Mesendoderm (in vitro differentiated cells): ENCODE results near the gene RSU1.

Experiments
- DNase-seq: peaks from one replicate; pipeline ENCODE4 v3.0.0; 2013
- H2AK5ac ChIP-seq: 2 replicates; pipeline ENCODE4 v1.6.1; 2013; ENCODE audit warnings: low read length, inconsistent platforms
- H2BK120ac ChIP-seq: 2 replicates; pipeline ENCODE4 v1.6.1; 2013; ENCODE audit warnings: low read depth, mild to moderate bottlenecking, low read length, moderate library complexity, mixed read lengths
- H2BK15ac ChIP-seq: replicated peaks from 2 replicates; pipeline ENCODE4 v1.6.1; 2013; ENCODE audit warnings: low read depth, mild to moderate bottlenecking, moderate library complexity
- H2BK5ac ChIP-seq: 2 replicates; pipeline ENCODE4 v1.6.1; 2013; ENCODE audit warnings: low read length, inconsistent platforms
- H3K18ac ChIP-seq: 2 replicates; pipeline ENCODE4 v1.6.1; 2013; ENCODE audit warnings: mild to moderate bottlenecking, low read length, mixed read lengths
- H3K23ac ChIP-seq: one replicate; pipeline ENCODE4 v1.6.1; 2013; ENCODE audit warnings: low read length
- H3K27ac ChIP-seq: 2 replicates; pipeline ENCODE4 v1.5.1; 2013; ENCODE audit warnings: low read depth, mild to moderate bottlenecking, inconsistent platforms, low read length, moderate library complexity
- H3K27me3 ChIP-seq: 2 replicates; pipeline ENCODE4 v1.6.1; 2013; ENCODE audit warnings: low read length, control low read depth, mild to moderate bottlenecking, inconsistent platforms; ENCODE audit not compliant: insufficient read depth, poor library complexity
- H3K36me3 ChIP-seq: 2 replicates; pipeline ENCODE4 v1.6.1; 2013; ENCODE audit warnings: low read length, inconsistent platforms; ENCODE audit not compliant: control insufficient read depth, insufficient read depth
- H3K4ac ChIP-seq: one replicate; pipeline ENCODE4 v1.6.1; 2013; ENCODE audit warnings: low read depth, mild to moderate bottlenecking, low read length, moderate library complexity
- H3K4me1 ChIP-seq: 2 replicates; pipeline ENCODE4 v1.6.1; 2013; ENCODE audit warnings: low read depth, low read length, inconsistent platforms; ENCODE audit not compliant: control insufficient read depth
- H3K4me2 ChIP-seq: 2 replicates; pipeline ENCODE4 v1.6.1; 2013; ENCODE audit warnings: low read length
- H3K4me3 ChIP-seq: 2 replicates; pipeline ENCODE4 v1.5.1; 2013; ENCODE audit warnings: mild to moderate bottlenecking, low read length
- H3K56ac ChIP-seq: one replicate; pipeline ENCODE4 v1.6.1; 2013; ENCODE audit warnings: low read length
- H3K79me1 ChIP-seq: 2 replicates; pipeline ENCODE4 v1.6.1; 2013; ENCODE audit warnings: low read length, inconsistent platforms
- H3K79me2 ChIP-seq: 2 replicates; pipeline ENCODE4 v1.6.1; 2013; ENCODE audit warnings: mild to moderate bottlenecking, low read length; ENCODE audit not compliant: control insufficient read depth, insufficient read depth
- H3K9ac ChIP-seq: 2 replicates; pipeline ENCODE4 v1.6.1; 2013; ENCODE audit warnings: low read length, inconsistent platforms
- H4K5ac ChIP-seq: one replicate; pipeline ENCODE4 v1.6.1; 2013; ENCODE audit warnings: low read length
- H4K8ac ChIP-seq: one replicate; pipeline ENCODE4 v1.6.1; 2013; ENCODE audit warnings: low read depth, mild to moderate bottlenecking, control low read depth, low read length, moderate library complexity
- WGBS: extraction: QIAGEN DNeasy Blood & Tissue Kit; methylation state at CpG from one replicate; pipeline ENCODE4 v1.1.7; 2013; ENCODE audit warnings: low lambda C conversion rate, missing lambda C conversion rate; ENCODE audit not compliant: insufficient coverage; ENCODE audit errors: extremely low coverage; 5-methylcytosine and 5-hydroxymethylcytosine counted together

Gene RSU1

DNA sequence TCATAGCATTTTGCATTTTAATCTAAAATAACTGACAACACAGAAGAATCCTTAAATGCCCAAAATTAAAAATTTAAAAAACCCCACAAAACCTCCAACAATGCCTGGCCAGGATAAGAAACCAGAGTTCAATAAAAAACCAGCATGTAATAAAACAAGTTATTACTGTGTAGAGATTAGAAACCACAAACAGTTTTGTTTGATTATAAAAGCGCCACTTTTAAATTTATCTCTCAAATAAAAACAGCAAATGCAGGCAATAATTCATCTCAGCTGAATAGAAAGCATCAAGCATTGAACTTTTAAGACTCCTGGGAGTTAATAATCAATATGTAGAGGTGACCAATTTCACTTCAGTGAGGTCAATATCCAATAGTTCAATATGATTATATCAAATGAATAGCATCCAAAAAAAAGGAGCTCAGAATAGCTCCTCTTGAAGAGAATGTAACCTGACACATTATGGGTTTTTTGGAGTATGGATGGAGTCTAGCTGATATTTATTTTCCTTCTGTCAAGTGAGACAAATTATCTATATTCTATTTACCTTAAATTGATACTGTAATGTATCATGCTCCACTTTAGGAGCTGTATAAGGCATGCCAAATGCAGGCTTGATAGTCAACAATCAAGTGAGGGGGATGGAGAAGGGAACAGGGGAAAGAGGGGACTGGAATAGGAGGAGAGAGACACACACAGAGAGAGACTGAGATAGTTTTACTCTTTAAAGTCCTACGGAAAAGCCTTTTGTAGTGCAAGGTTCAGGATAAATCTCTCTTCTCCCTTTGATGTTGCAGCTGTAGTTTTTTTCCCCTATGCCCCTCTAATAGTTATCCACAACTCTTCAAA lies 130.9 kb downstream of the RSU1 start:
- no peaks in the 10 kb centered on the region for H3K27me3 ChIP-seq
- H2BK15ac ChIP-seq: no peak overlapping the region
- H3K56ac ChIP-seq: no peak overlapping the region
- H3K4me3 ChIP-seq: no peak overlapping the region
- H3K4me1 ChIP-seq: no peaks in the 10 kb centered on the region
- DNase-seq: no peak
- H3K23ac ChIP-seq: no peak overlapping the region
- no peak overlapping the region for H4K5ac ChIP-seq
- no peak overlapping the region for H3K4ac ChIP-seq
- H2BK120ac ChIP-seq: no peak overlapping the region
- H3K79me1 ChIP-seq: no peaks in the 10 kb centered on the region
- H4K8ac ChIP-seq: no peak overlapping the region
- H3K18ac ChIP-seq: no peak overlapping the region
- H3K36me3 ChIP-seq: no peaks in the 10 kb centered on the region
- H2AK5ac ChIP-seq: no peak overlapping the region
- H3K9ac ChIP-seq: no peak overlapping the region
- H2BK5ac ChIP-seq: no peak overlapping the region
- H3K4me2 ChIP-seq: no peak overlapping the region
- no peak overlapping the region for H3K27ac ChIP-seq
- no CpG with 5 or more reads among the region's 2 CpGs for WGBS
- H3K79me2 ChIP-seq: no peaks in the 10 kb centered on the region

DNA sequence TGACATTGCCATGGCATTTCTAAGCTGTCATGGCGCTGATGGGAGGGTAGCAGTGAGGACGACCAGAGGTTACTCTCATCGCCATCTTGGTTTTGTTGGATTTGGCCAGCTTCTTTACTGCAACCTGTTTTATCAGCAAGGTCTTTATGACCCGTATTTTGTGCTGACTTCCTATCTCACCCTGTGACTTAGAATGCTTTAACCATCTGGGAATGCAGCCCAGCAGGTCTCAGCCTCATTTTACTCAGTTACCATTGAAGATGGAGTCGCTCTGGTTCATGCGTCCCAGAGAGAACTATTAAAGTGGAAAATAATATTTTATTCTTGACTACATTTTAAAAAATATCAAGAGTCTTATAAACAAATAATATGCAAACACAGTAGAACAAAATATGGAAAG lies 131.7 kb downstream of the RSU1 start:
- Histone ChIP-seq H2BK15ac (no peak overlapping the region), H3K79me2 (no peaks in the 10 kb centered on the region), H3K27ac (no peak overlapping the region), H3K18ac (no peak overlapping the region), H4K5ac (no peak overlapping the region), H3K4me1 (no peaks in the 10 kb centered on the region), H4K8ac (no peak overlapping the region), H2BK5ac (no peak overlapping the region), H2AK5ac (no peak overlapping the region), H3K23ac (no peak overlapping the region), H3K56ac (no peak overlapping the region), H3K4me2 (no peak overlapping the region), H3K27me3 (no peaks in the 10 kb centered on the region), H3K9ac (no peak overlapping the region), H3K4me3 (no peak overlapping the region), H3K4ac (no peak overlapping the region), H3K79me1 (no peaks in the 10 kb centered on the region), H2BK120ac (no peak overlapping the region), H3K36me3 (no peaks in the 10 kb centered on the region)
- no CpG with 5 or more reads among the region's 6 CpGs for WGBS
- no peak for DNase-seq

GRCh38 chr10:16681521-16681920 lies 135.7 kb downstream of the RSU1 start:
- Histone ChIP-seq H2BK5ac (no peak overlapping the region), H2BK15ac (no peak overlapping the region), H3K56ac (no peak overlapping the region), H3K79me1 (no peaks in the 10 kb centered on the region), H3K9ac (no peak overlapping the region), H3K4me3 (no peak overlapping the region), H3K4ac (no peak overlapping the region), H4K8ac (no peak overlapping the region), H3K36me3 (no peaks in the 10 kb centered on the region), H2AK5ac (no peak overlapping the region), H3K79me2 (no peaks in the 10 kb centered on the region), H3K27ac (no peak overlapping the region), H2BK120ac (no peak overlapping the region), H3K4me1 (no peaks in the 10 kb centered on the region), H3K27me3 (no peaks in the 10 kb centered on the region), H3K18ac (no peak overlapping the region), H4K5ac (no peak overlapping the region), H3K23ac (no peak overlapping the region), H3K4me2 (no peak overlapping the region)
- no CpG with 5 or more reads among the region's 1 CpG for WGBS
- no peak for DNase-seq

- H3K79me1 ChIP-seq: no peaks in the 10 kb centered on the region
- H3K4me3 ChIP-seq: no peak overlapping the region
- no peak for DNase-seq
- no peak overlapping the region for H3K23ac ChIP-seq
- no peak overlapping the region for H4K8ac ChIP-seq
- H3K18ac ChIP-seq: no peak overlapping the region
- H3K9ac ChIP-seq: no peak overlapping the region
- no peak overlapping the region for H2BK5ac ChIP-seq
- no peaks in the 10 kb centered on the region for H3K79me2 ChIP-seq
- H4K5ac ChIP-seq: no peak overlapping the region
- H3K4ac ChIP-seq: no peak overlapping the region
- H3K4me2 ChIP-seq: no peak overlapping the region
- no peak overlapping the region for H2BK15ac ChIP-seq
- H3K4me1 ChIP-seq: no peaks in the 10 kb centered on the region
- H3K27ac ChIP-seq: no peak overlapping the region
- no peaks in the 10 kb centered on the region for H3K36me3 ChIP-seq
- WGBS: no CpG with 5 or more reads among the region's 6 CpGs
- no peak overlapping the region for H3K56ac ChIP-seq
- no peak overlapping the region for H2BK120ac ChIP-seq
- no peak overlapping the region for H2AK5ac ChIP-seq
- no peaks in the 10 kb centered on the region for H3K27me3 ChIP-seq
Observed at GRCh38 chr10:16679511-16679910, 137.7 kb downstream of the RSU1 start.

GRCh38 chr10:16675334-16675733 lies 141.9 kb downstream of the RSU1 start:
- Histone ChIP-seq H2AK5ac (no peak overlapping the region), H3K79me2 (no peaks in the 10 kb centered on the region), H3K4me2 (no peak overlapping the region), H3K27me3 (no peaks in the 10 kb centered on the region), H3K23ac (no peak overlapping the region), H3K4me3 (no peak overlapping the region), H2BK120ac (no peak overlapping the region), H2BK5ac (no peak overlapping the region), H3K36me3 (no peaks in the 10 kb centered on the region), H3K18ac (no peak overlapping the region), H3K56ac (no peak overlapping the region), H4K5ac (no peak overlapping the region), H3K27ac (no peak overlapping the region), H3K4ac (no peak overlapping the region), H4K8ac (no peak overlapping the region), H3K4me1 (no peaks in the 10 kb centered on the region), H3K79me1 (no peaks in the 10 kb centered on the region), H3K9ac (no peak overlapping the region), H2BK15ac (no peak overlapping the region)
- WGBS: no CpG with 5 or more reads among the region's 2 CpGs
- DNase-seq: no peak
